Stimulated activated CD8-positive, alpha-beta memory T cell treated with anti-CD3 and anti-CD28 coated beads, Interleukin-15, amount 100 ng/mL, for 1 hour (primary cell): ENCODE measurements around the gene SF3A2.

Source experiments
- DNase-seq: peaks from one replicate; pipeline ENCODE4 v3.0.0-alpha.2; 2020; ENCODE audit warnings: low read depth

Gene SF3A2

DNA sequence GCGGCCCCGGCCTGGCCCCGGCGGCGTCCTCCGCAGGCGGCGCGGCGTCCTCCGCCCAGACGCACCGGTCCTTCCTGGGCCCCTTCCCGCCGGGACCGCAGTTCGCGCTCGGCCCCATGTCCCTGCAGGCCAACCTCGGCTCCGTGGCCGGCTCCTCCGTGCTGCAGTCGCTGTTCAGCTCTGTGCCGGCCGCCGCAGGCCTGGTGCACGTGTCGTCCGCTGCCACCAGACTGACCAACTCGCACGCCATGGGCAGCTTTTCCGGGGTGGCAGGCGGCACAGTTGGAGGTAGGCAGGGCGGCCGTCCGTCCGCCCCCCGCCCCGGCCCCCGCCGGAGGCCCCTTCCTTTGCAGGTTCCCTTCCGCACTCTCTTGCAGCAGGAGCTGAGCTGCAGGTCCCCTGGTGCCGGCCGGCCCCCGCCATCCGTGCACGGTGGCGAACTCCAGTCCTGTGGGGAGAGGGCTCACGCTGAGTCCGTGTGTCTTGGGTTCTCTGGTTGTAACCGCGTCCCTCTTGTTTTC lies 9.7 kb upstream of the SF3A2 start:
- no peak for DNase-seq

- no peak for DNase-seq
These were observed 9.0 kb upstream of the SF3A2 start for GRCh38 chr19:2227415-2228156.

DNA sequence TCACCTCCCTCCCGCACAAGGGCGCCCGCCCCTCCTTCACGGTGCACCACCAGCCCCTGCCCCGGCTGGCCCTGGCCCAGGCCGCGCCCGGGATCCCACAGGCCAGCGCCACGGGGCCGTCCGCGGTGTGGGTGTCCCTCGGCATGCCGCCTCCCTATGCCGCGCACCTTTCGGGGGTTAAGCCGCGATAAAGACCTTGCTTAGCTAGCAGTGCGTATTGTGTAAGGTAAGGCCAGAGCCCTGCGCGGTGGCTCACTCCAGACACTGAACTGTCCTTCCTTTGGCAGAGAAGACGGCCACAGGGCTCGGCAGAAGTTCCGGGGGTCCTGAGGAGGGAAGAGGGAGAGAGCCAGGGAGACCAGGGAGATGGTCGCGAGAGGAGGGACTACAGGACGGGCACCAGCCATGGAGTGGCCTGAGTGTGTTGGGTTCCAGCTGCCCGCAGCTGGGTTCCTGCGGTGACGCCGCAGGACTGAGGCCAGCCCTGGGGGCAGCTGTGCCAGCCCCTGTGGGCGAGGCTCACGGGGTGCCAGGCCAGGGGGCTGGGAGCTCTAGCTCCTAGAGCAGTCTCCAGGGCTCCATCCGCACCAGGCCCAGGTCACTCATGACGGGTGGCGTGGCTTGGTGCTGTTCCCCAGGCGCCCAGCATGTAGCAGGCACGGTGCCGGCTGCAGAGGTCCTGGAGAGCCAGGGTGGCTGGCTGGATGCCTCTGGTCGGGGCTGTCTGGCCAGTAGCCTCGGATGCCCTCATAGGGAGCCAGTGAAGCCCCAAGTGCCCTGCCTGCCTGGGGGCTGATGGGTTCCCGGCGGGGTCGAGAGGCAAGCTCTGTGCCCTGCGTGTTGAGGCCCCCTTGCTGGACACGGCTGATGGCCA lies 8.2 kb upstream of the SF3A2 start:
- DNase-seq: no peak

GRCh38 chr19:2229103-2230032 lies 7.3 kb upstream of the SF3A2 start:
- DNase-seq: no peak

- no peak for DNase-seq
These were observed 6.5 kb upstream of the SF3A2 start for GRCh38 chr19:2230033-2230531.

- DNase-seq: no peak
These were observed 5.7 kb upstream of the SF3A2 start for GRCh38 chr19:2230807-2231533.

- DNase-seq: no peak
These were observed 4.9 kb upstream of the SF3A2 start for GRCh38 chr19:2231621-2232221.

DNA sequence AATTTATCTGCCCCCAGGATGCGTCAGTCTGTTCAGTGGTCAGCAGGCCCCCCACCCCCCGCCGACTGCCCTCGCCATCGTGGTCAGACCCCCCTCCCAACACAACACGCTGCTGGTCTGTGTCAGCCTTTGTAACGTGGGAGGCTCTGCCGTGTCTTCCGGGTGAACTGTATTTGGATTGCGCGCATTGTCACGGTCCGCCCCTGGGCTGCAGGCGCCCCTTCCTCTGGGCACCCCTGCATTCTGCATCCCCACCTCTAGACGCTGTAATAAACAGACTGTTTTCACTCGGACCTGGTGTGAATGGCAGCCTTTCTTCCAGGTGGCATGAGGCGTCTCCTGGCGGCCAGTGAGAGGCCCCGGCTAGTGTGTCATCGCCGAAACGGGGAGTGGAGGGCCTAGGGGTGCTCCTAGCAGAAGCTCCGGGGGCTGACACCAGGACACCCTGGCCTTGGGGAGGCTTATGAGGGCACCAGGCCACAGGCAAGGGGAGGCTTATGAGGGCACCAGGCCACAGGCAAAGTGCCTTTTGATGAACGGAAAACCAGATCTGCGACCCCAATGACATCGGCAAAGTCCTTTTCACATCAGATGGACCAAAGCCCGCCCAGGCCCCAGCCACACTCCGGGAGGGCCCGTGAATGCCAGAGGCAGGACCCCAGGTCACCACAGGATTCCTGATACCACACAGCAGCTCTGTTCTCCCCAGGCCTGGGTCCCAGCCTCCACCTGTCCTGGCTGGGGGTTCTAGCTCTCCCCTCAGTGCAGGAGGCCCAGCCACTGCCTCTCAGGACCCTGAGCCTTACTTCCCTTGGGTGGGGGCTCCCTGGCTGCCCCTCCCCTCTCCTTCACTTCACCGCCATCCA lies 4.1 kb upstream of the SF3A2 start:
- DNase-seq: no peak

- DNase-seq: no peak
These were observed 2.9 kb upstream of the SF3A2 start for GRCh38 chr19:2233601-2234280.

DNA sequence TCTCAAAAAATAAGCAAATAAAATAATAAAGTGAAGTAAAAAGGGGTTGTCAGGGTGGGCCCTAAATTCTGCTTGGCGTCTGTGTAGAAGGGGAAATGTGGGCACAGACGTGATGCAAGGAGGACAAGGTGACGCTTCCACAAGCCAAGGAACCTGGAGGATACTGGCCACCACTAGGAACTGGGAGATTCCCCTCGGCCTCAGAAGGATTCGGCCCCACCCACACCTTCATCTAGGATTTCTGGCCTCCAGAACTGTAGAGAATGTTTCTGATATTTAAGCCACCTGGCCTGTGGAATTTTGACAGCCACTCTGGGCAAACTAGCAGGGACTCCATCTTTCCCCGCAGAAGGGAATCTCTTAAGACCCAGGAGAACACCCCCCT lies 1.6 kb upstream of the SF3A2 start:
- DNase-seq: no peak

GRCh38 chr19:2235381-2236063 lies 1.1 kb upstream of the SF3A2 start:
- DNase-seq: no peak

GRCh38 chr19:2236064-2236313 lies 635 bp upstream of the SF3A2 start:
- DNase-seq: no peak

DNA sequence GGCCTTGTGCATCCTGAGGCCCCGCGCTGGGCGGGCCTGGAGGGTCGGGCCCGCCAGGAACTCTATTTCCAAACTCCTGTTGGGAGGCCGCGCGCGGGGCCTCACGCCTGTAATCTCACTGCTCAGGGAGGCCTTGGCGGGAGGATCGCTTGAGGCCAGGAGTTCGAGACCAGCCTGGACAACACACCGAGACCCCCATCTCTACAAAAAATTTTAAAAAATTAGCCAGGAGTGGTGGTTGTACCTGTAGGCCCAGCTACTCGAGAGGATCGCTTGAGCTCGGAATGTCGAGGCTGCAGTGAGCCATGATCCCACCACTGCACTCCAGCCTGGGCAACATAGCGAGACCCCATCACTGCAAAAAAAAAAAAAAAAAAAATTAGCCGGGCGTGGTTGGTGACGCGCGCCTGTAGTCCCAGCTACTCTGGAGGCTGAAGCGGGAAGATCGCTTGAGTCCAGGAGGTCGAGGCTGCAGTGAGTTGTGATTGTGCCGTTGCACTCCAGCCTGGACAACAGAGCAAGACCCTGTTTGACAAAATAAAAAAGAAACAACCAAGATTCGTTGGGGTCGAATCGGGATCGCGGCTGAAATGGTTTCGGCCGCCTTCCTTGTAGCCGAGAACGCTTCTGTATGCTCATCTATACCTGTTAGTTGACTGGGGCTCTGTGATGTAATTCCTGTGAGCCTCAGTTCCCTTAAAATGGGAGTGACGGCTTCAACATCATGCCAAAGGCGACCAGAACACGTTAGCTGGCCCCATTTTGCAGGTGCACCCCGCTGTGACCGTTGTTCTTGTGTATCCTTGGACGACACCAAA lies 636 bp downstream of the SF3A2 start:
- DNase-seq: no peak

GRCh38 chr19:2237869-2238153 lies 1.2 kb downstream of the SF3A2 start:
- DNase-seq: no peak

DNA sequence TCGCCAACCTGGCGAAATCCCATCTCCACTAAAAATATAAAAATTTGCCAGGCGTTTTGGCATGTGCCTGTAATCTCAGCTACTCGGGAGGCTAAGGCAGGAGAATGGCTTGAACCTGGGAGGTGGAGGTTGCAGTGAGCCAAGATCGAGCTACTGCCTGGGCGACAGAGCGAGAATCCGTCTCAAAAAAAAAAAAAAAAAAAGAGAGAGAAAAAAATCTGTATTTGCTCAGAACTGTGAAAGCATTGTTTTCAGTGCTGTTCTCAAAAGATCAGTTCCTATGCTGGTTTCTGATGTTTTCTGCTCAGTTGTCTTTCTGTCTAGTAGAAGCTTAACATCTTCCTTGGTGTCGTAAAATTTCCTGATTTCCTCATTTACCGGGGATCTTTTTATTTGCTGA lies 2.5 kb downstream of the SF3A2 start:
- no peak for DNase-seq

DNA sequence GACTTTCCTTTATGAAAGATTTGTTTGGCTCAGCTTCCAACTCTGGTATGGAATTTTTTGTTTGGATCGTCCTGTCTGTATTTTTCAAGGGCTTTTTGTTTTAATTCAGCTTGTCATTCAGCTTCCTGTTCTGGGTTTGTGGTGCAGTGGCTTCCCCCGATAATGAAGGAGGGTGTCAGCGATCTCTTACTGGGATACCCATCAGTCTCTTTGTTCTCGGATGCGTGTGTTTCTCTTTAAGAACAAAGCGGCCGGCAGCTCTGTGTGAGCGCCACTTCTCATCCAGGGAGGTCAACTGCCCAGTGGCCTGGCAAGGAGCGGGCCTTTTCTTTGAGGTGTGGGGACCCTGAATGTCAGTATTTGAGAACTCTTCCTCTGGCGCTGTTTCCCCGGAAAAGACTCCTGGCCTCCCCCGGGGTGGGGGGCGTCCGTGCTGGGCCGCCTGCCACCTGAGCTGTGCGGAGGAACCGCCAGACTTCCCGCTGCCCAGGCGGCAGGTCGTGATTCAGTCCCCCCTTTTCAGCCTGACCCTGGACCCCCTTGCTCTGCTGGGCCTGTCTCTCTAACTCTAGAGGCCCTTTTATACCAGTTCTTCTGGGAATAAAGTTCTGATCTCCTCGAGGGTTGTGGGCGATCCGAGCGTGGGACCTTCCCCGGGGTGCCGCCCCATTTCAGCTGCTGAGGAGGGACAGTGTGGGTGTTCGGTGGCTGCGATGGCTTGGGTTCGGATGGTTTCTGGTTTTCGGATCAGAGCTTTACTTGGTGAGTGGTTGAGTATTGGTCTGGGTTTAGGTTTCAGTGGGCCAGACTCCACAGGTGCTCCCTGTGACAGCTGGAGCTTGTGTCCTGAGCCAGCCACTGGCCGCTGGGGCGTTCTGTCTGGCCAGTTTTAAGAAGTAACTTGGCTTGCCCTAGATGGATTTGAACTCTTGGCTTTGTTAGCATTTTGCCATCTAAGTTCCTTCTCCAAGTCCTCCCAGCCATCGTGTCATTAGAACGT lies 3.4 kb downstream of the SF3A2 start:
- DNase-seq: no peak
